Hematopoietic multipotent progenitor cell treated with erythropoietin and hydrocortisone succinate and interleukin-3 and kit ligand, for 8 days (in vitro differentiated cells): ENCODE data around the gene VTI1A.
"Not testable (repeated sequence)": the region's sequence is repeated elsewhere in the genome, so short reads cannot be mapped to it uniquely, and the experiment has no call there.

ENCODE experiments used
- DNase-seq: peaks from one replicate; pipeline ENCODE4 v3.0.0-alpha.2; 2015

VTI1A gene

GRCh38 chr10:112446855-112447619 is at the start of gene VTI1A, which contains the start of gene ZDHHC6:
Gene VTI1A (plus strand): TSS chr10:112447215. CDS start chr10:112447374, 159 bp downstream.
Gene ZDHHC6 (minus strand): TSS chr10:112446914. CDS start chr10:112445436, 1,478 bp downstream.
- peak; percentile 88 for DNase-seq

- no peak for DNase-seq
Observed at GRCh38 chr10:112397592-112397991, 49.4 kb upstream of the VTI1A start.

DNA sequence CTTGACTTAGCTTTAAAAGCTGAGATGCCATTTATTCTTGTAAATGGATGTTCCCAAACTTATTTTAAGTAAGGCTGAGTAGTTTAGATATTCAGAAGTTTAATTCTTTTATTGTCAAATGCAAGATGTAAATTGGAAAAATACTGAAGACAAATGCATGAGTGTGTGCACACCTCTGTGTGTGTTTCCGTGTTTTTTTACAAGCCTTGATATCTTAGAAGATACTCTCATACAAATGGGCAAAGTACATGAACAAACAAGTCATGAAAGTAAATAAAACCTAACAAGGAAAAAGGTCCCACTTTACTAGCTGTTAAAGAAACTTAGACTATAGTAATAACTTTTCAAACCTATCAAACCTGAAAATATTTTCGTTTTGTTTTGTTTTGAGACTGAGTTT is 44.1 kb upstream of the VTI1A start:
- DNase-seq = no peak

DNA sequence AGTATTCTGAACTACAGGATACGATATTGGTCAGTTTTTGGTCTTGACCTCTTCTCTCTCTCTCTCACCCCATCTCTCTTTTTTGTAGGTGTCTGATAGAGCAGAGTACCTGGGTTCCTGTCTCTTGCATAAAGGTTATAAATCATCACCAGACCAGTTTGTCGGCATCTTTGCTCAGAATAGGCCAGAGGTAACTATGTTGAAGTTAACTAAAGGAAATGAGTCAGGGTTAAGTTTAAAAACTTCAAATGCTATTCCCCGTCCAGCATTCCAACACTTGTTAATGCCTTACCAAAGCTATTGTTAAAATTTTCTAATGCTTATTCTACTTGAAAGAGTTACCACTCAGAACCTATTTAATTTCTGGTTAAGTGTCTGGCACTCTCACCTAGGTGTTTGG is 42.4 kb upstream of the VTI1A start:
- DNase-seq = no peak

GRCh38 chr10:112406806-112407205 is 40.2 kb upstream of the VTI1A start:
- DNase-seq = not testable (repeated sequence)

DNA sequence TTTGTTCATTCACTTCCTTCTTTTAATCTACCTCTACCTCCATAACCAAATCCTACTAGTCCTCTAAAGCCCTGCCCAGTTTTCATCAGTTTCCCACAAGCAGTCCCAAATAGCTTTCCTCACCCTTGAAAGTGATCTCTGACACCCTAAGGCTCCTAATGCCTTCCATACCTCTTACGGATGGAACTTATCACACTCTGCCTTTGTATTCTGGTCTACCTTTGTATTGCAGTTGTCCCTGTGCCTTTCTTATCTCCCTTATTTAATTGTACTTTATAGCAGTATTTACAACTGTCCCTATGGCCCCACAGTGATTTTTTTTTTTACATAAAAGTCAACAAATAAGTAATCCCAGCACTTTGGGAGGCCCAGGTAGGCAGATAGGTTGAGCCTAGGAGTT is 39.3 kb upstream of the VTI1A start:
- no peak for DNase-seq

DNA sequence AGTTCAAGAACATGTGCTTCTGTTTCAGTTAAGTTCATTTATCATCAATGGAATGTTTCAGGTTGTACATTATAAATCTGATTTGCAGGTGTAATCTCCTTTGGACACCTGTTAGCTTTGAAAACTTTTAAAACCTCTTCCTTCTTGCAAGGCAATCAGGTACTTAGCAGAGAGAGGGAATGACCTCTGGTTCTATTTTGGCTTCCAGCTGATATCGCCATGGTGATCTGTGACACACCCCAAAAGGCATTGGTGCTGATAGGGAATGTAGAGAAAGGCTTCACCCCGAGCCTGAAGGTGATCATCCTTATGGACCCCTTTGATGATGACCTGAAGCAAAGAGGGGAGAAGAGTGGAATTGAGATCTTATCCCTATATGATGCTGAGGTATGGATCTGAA is 37.7 kb upstream of the VTI1A start:
- DNase-seq = peak; percentile 56

GRCh38 chr10:112409755-112410154 is 37.3 kb upstream of the VTI1A start:
- DNase-seq = no peak

DNA sequence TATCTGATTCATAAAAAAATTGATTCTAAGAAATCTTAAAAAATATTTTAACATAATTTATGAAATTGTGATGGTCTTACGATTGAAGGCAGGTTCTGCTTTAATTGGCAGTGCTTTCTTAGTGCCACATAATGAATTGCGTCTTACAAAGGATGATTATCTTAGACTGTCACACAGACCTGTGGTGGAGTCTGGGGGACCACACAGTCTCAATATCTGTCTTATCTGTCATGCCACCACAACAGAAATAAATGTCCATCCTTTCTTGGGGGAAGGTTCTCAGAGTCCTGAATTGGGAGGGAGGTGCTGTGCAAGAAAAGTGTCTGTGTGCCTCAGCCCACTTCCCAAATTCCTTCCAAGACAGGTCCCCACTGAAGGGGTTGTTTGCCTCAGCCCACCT is 34.3 kb upstream of the VTI1A start:
- peak; percentile 92 for DNase-seq

GRCh38 chr10:112421731-112422130 is 25.3 kb upstream of the VTI1A start:
- no peak for DNase-seq

GRCh38 chr10:112424651-112425050 is 22.4 kb upstream of the VTI1A start:
- no peak for DNase-seq

- no peak for DNase-seq
Observed at GRCh38 chr10:112426111-112426510, 20.9 kb upstream of the VTI1A start.

GRCh38 chr10:112429147-112429546 is 17.9 kb upstream of the VTI1A start:
- no peak for DNase-seq

DNA sequence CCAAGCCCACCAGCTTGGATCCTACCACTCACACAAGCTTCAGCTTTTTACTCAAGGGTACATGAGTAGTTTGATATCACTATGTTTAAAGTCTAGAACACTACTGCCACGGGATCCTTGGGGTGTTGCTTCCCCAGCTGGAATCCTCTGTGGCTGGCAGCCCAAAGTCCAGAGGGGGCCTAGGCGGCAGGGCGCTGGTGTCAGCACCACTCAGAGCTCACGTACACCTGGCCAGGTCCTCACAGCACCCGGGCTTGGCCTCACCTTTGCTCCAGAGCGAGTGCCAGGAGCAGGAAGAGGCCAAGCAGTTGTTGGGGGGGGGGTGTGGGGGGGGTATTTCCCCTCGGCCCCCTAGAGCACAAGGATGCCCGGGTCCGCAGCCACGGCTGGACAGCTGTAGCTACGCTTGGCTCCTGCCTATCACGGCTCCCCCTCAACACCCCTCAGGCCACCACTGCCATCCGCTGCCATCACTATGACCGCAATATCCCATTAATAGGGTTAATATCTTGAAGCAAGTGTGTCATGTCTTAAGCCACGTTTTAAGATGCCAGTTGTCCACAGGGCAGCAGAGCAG is 17.3 kb upstream of the VTI1A start:
- no peak for DNase-seq

- peak; percentile 76 for DNase-seq
Observed at GRCh38 chr10:112433136-112433535, 13.9 kb upstream of the VTI1A start.

GRCh38 chr10:112434988-112435619 is 11.9 kb upstream of the VTI1A start:
- peak; percentile 71 for DNase-seq

- no peak for DNase-seq
Observed at GRCh38 chr10:112438356-112438755, 8.7 kb upstream of the VTI1A start.

GRCh38 chr10:112441520-112441919 is 5.5 kb upstream of the VTI1A start:
- DNase-seq = no peak

DNA sequence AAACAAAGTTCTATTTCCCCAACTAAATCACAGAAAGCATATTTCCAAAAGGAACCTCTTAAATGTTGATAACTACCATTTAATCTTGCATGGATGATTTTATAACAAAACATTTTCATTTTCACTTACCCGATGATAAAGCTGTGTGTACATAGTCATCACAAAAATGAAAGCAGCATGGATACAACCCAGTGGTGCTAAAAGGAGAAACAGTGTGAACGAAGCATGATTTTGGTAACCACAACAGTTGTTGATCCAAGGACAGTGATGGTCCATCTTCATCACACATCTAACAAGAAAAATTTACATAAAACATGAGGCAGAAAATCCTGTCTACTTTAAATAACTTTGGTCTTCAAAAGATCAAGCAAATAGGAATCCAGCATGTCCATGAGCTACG is 5.0 kb upstream of the VTI1A start:
- DNase-seq = no peak

DNA sequence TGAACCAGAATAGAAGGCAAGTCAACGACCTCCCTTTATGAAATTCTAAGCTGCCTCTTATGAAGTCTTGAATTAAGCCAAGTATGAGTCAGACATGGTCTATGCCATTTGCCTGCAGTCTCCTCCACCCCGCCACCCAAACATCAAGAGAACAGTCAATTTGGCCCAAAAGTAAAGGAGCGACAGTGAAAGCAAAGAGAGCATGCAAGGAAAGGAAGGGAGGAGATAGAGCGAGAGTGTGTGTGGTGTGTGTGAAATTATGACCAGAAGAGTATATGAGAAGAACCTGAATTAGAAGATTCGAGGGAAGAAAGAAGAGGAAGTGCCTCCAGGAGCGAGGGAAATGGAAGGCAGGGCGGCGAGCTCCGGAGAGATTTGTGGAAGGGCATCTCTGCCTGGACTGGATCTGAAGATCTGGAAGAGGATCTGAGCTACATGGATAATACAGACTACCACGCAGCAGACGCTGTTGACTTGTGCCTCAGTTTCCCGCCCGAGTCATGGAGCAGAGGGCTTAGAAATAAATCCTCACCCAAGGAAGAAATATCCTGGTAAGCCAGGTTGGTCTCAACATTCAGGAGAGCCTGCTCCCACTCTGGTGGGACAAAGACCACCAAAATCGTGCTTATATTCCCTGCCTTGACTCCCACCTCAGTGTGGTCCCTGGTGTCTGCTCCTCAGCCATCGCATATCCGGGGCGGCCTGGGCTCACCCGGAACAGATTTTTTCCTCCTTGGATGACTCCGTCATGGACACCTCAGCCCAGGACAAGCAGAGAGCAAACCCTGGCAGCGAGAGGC is 760 bp upstream of the VTI1A start:
- peak; percentile 26 for DNase-seq

DNA sequence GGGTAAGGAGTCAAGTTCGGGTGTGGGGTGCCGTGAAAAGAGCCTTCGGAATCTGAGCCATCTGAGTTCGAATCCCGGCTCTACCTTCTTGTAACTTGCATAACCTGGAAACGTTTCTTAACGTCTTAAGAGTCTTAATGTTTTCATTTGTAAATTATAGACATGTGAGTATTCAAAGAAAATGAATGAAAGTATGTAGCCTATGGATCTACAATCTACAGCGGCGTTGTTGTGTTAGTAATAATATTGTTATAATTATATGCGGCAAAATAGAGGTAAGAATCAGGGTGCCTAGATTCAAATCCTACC is 559 bp downstream of the VTI1A start:
- no peak for DNase-seq

GRCh38 chr10:112448888-112449287 is 1.9 kb downstream of the VTI1A start:
- no peak for DNase-seq
